Ishikawa (cell line): ENCODE measurements around the gene TLNRD1.

Source experiments
- CEBPB ChIP-seq: IDR thresholded peaks from 2 replicates; pipeline ENCODE4 v1.6.1; 2012
- RAD21 ChIP-seq: IDR thresholded peaks from 2 replicates; pipeline ENCODE4 v1.6.1; 2012; ENCODE audit warnings: low read depth
- REST ChIP-seq: IDR thresholded peaks from 2 replicates; pipeline ENCODE4 v1.6.1; 2012; ENCODE audit warnings: low read depth, mild to moderate bottlenecking
- TAF1 ChIP-seq: IDR thresholded peaks from 2 replicates; pipeline ENCODE4 v1.6.1; 2012; ENCODE audit warnings: low read depth, mild to moderate bottlenecking
- TEAD4 ChIP-seq: IDR thresholded peaks from 2 replicates; pipeline ENCODE4 v1.6.1; 2012
- ZBTB7A ChIP-seq: IDR thresholded peaks from 2 replicates; pipeline ENCODE4 v1.6.1; 2012; ENCODE audit warnings: low read depth

DNA sequence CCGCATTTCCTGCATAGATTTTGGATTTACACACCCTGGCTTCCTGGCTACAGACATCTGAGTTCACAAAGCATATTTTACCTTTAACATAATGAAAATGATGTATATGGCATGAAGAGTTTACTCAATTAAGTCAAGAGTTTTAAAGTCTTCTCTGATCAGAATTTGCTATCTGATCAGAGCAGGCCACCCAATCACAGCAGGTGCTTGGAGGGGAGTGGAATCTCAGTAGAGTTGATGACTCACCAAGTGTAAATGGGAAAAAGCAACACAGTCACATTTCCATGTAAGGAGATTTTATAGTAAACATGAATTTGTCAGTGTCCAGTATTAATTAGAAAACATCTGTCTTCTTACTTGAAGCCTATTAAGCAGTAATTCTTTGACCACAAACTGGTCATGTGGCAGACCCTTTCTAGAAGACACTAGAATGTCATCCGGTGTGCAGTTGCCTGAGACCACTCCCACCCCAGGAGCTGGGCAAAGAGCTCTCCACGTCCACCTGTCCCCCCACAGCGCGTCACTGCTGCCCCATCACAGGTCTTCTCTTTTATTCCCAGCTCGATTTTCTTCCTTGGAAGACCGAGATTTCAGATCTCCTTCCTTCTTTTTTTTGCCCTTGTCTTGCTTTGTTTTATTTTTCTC is 21.9 kb upstream of the TLNRD1 start:
- TF ChIP-seq RAD21 (no peak), TAF1 (no peak), CEBPB (no peak), REST (no peak), TEAD4 (no peak), ZBTB7A (no peak)
